ENCODE results near the gene CNTLN.

- TF ChIP-seq CTCF (conservative IDR thresholded peaks at IDR 0.05 in 1 of 2, IDR thresholded peaks at IDR 0.05 in 1 of 2; ENCODE audit: extremely low read depth in 1 of 2, insufficient read depth in 1 of 2, low read depth in 1 of 2, low read length in 2 of 2) (no peak), EZH2 (IDR thresholded peaks at IDR 0.05; ENCODE audit: borderline replicate concordance, low read length) (no peak)
Observed at GRCh38 chr9:17453751-17454150, 318.9 kb downstream of the CNTLN start.
